Amniotic epithelial cell (primary cell): ENCODE data around the gene RNF125.
A peak's percentile ranks its signal among the peaks of the same experiment; 100 is the strongest.
"Not testable (repeated sequence)": the region's sequence is repeated elsewhere in the genome, so short reads cannot be mapped to it uniquely, and the experiment has no call there.

Experiments
- DNase-seq: peaks from one replicate; pipeline ENCODE4 v3.0.0-alpha.2; 2010; ENCODE audit warnings: low read depth

RNF125 gene

GRCh38 chr18:32018331-32019250 lies at the start of gene RNF125:
RNF125 (plus strand) TSS chr18:32018825; CDS start chr18:32018864, 39 bp downstream.
- DNase-seq, result peak; percentile 85

GRCh38 chr18:31970617-31971016 lies 48.0 kb upstream of the RNF125 start:
- no peak for DNase-seq

- DNase-seq, result peak; percentile 3
Observed at GRCh38 chr18:31973929-31974546, 44.6 kb upstream of the RNF125 start.

GRCh38 chr18:31976242-31976641 lies 42.4 kb upstream of the RNF125 start:
- no peak for DNase-seq

GRCh38 chr18:31977270-31977872 lies 41.3 kb upstream of the RNF125 start:
- peak; percentile 62 for DNase-seq

- DNase-seq, result no peak
Observed at GRCh38 chr18:31978616-31979015, 40.0 kb upstream of the RNF125 start.

- DNase-seq, result no peak
Observed at GRCh38 chr18:31979714-31980113, 38.9 kb upstream of the RNF125 start.

- no peak for DNase-seq
Observed at GRCh38 chr18:31980863-31981262, 37.8 kb upstream of the RNF125 start.

GRCh38 chr18:31983020-31983419 lies 35.6 kb upstream of the RNF125 start:
- no peak for DNase-seq

- no peak for DNase-seq
Observed at GRCh38 chr18:31983976-31984375, 34.6 kb upstream of the RNF125 start.

GRCh38 chr18:31990823-31991222 lies 27.8 kb upstream of the RNF125 start:
- no peak for DNase-seq

- DNase-seq, result no peak
Observed at GRCh38 chr18:31996007-31996406, 22.6 kb upstream of the RNF125 start.

GRCh38 chr18:31998880-31999412 lies 19.7 kb upstream of the RNF125 start:
- no peak for DNase-seq

- DNase-seq, result not testable (repeated sequence)
Observed at GRCh38 chr18:32001141-32001540, 17.5 kb upstream of the RNF125 start.

GRCh38 chr18:32003822-32004221 lies 14.8 kb upstream of the RNF125 start:
- DNase-seq, result not testable (repeated sequence)

GRCh38 chr18:32010124-32010721 lies 8.4 kb upstream of the RNF125 start:
- no peak for DNase-seq

GRCh38 chr18:32011193-32011592 lies 7.4 kb upstream of the RNF125 start:
- no peak for DNase-seq

GRCh38 chr18:32019251-32019948 lies 775 bp downstream of the RNF125 start:
- DNase-seq, result peak; percentile 19

GRCh38 chr18:32019949-32020625 lies 1.5 kb downstream of the RNF125 start:
- not testable (repeated sequence) for DNase-seq

- no peak for DNase-seq
Observed at GRCh38 chr18:32021756-32022564, 3.3 kb downstream of the RNF125 start.
